GM12892 (cell line): Measurements from ENCODE around the gene FBXW7.

Source experiments
- POLR2A ChIP-seq: IDR thresholded peaks from 2 replicates; pipeline ENCODE4 v1.6.1; 2011; ENCODE audit warnings: low read depth, low read length, control low read depth
- TAF1 ChIP-seq: IDR thresholded peaks from 2 replicates; pipeline ENCODE4 v1.6.1; 2011; ENCODE audit warnings: low read depth, mild to moderate bottlenecking, control low read depth, low read length, borderline replicate concordance

GRCh38 chr4:152434011-152434410 is 101.9 kb downstream of the FBXW7 start:
- no peak for TF ChIP-seq POLR2A
- TF ChIP-seq TAF1: no peak
